ENCODE measurements around the gene APOBEC3A. TPM values are rescaled to one million over a fixed set of nuclear protein-coding genes. Genes with fewer than 3 reads are reported as not detected.
"Not testable (repeated sequence)": the region's sequence is repeated elsewhere in the genome, so short reads cannot be mapped to it uniquely, and the experiment has no call there.

The APOBEC3A gene
- total and polyA plus RNA-seq, 4 experiments from 2014 or later: not detected

DNA sequence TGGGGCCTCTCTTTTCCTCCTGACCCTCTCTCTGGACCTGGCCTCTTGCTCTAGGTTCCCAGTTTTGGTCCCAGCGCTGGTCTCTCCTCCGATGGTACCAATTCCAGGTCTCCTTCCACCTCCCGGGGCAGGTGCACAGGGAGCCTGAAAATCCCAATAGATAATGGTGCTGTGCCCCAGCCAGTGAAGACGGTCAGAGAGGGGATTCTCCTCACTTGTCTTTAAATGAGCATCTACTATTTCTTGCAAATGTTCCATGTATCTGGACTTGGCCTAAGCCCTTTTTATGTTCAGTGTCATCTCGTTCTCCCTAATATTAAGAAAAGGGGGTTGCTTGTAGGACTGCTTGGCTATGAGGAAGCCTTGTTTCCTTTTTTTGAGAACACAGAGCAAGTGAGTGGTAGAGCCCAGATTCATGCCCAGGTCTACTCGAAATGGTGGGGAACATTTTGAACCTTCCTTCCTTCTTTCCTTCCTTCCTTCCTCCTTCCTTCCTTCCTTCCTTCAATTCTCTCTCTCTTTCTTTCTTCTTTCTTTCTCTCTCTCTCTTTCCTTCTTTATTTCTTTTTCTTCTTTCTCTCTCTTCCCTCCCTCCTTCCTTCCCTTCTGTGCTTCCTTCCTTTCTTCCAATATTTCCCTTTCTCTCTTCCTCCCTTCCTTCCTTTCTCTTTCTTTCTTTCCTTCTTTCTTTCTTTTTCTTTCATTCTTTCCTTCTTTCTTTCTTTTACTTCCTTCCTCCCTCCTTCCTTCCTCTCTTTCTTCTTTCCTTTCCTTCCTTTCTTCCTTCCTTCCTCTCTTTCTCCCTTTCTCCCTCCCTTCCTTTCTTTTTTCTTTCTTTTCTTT lies 620 bp downstream of the APOBEC3A start:
- Mint-ChIP-seq H3K4me3 (no peak overlapping the region), H3K4me1 (peaks cover 4 to 16% (median 10%) of the 10 kb centered on the region in 4 donors), H3K36me3 (no peaks in the 10 kb centered on the region), H3K9me3 (no peaks in the 10 kb centered on the region), H3K27ac (peak overlapping the region in 4 of 7 donors; percentile 47 to 65 (median 58)), H3K27me3 (no peaks in the 10 kb centered on the region)
- ChIA-PET CTCF (ENCODE audit: partially characterized antibody) (no interaction called here), POLR2A (ENCODE audit: partially characterized antibody) (no interaction called here)
- H3K4me1 ChIP-seq (ENCODE audit: insufficient read depth, low read length): peaks cover 9% of the 10 kb centered on the region
- no peak overlapping the region for H3K27ac ChIP-seq (ENCODE audit: low read depth, low read length)
- no peaks in the 10 kb centered on the region for H3K36me3 ChIP-seq (ENCODE audit: insufficient read depth, low read length)
- H3K27me3 ChIP-seq (ENCODE audit: insufficient read depth, low read length): no peaks in the 10 kb centered on the region
- H3K9me3 ChIP-seq (ENCODE audit: control insufficient read depth in 1 of 2, low read length in 2 of 2): no peaks in the 10 kb centered on the region
- DNase-seq: no peak
- intact Hi-C loops (cut with micrococcal nuclease): no loop called here
- H3K4me3 ChIP-seq (ENCODE audit: low read length in 2 of 2): no peak overlapping the region

DNA sequence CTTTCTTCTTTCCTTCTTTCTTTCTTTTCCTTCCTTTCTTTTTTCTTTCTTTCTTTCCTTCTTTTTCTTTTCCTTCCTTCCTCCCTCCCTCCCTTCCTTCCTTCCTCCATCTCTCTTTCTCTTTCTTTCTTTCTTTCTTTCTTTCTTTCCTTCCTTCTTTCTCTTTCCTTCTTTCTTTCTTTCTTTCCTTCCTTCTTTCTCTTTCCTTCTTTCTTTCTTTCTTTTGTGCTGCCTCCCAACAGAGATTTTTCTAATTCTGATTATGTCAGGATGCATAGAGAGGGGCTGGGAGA lies 1.2 kb downstream of the APOBEC3A start:
- H3K27me3 Mint-ChIP-seq; H3K4me3 ChIP-seq (ENCODE audit: low read length in 2 of 2); POLR2A ChIA-PET (ENCODE audit: partially characterized antibody); H3K36me3 Mint-ChIP-seq; H3K27me3 ChIP-seq (ENCODE audit: insufficient read depth, low read length); H3K4me3 Mint-ChIP-seq; H3K36me3 ChIP-seq (ENCODE audit: insufficient read depth, low read length); DNase-seq; CTCF ChIA-PET (ENCODE audit: partially characterized antibody); H3K9me3 Mint-ChIP-seq; intact Hi-C loops (cut with micrococcal nuclease); H3K9me3 ChIP-seq (ENCODE audit: control insufficient read depth in 1 of 2, low read length in 2 of 2); H3K4me1 ChIP-seq (ENCODE audit: insufficient read depth, low read length); H3K27ac ChIP-seq (ENCODE audit: low read depth, low read length): not testable (repeated sequence)
- peak overlapping the region in 2 of 7 donors; percentile 42 to 68 for H3K27ac Mint-ChIP-seq
- peaks cover 4 to 15% (median 10%) of the 10 kb centered on the region in 4 donors for H3K4me1 Mint-ChIP-seq

DNA sequence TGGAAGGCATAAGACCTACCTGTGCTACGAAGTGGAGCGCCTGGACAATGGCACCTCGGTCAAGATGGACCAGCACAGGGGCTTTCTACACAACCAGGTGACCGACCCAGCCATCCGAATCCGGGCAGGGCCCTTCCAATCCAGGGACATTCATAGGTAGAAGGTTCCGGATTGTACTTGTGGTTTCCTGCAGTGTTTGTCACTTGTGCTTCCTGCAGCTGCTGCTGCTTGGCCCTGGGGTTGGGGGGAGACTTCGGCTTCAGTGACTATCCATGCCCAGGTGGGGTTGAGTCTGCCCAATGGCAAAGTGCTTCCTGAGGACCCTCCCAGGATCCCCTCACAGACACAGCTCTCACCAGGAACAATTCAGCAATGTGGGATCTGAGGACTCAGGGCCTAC lies 2.2 kb downstream of the APOBEC3A start:
- Histone ChIP-seq H3K36me3 (ENCODE audit: insufficient read depth, low read length) (no peaks in the 10 kb centered on the region), H3K9me3 (ENCODE audit: control insufficient read depth in 1 of 2, low read length in 2 of 2) (no peaks in the 10 kb centered on the region), H3K4me1 (ENCODE audit: insufficient read depth, low read length) (no peaks in the 10 kb centered on the region), H3K27ac (ENCODE audit: low read depth, low read length) (no peak overlapping the region), H3K4me3 (ENCODE audit: low read length in 2 of 2) (no peak overlapping the region), H3K27me3 (ENCODE audit: insufficient read depth, low read length) (no peaks in the 10 kb centered on the region)
- CTCF ChIA-PET (ENCODE audit: partially characterized antibody): no interaction called here
- peak overlapping the region in 1 of 8 donors; percentile 25 for H3K4me3 Mint-ChIP-seq
- peaks cover 2 to 3% of the 10 kb centered on the region in 2 donors for H3K27me3 Mint-ChIP-seq
- H3K9me3 Mint-ChIP-seq: peaks cover 0 to 2% (median 0%) of the 10 kb centered on the region in 8 donors
- intact Hi-C loops (cut with micrococcal nuclease): no loop called here
- POLR2A ChIA-PET (ENCODE audit: partially characterized antibody): no interaction called here
- no peaks in the 10 kb centered on the region for H3K36me3 Mint-ChIP-seq
- DNase-seq: no peak
- no peak overlapping the region for H3K27ac Mint-ChIP-seq
- H3K4me1 Mint-ChIP-seq: peaks cover 0 to 9% (median 5%) of the 10 kb centered on the region in 4 donors

DNA sequence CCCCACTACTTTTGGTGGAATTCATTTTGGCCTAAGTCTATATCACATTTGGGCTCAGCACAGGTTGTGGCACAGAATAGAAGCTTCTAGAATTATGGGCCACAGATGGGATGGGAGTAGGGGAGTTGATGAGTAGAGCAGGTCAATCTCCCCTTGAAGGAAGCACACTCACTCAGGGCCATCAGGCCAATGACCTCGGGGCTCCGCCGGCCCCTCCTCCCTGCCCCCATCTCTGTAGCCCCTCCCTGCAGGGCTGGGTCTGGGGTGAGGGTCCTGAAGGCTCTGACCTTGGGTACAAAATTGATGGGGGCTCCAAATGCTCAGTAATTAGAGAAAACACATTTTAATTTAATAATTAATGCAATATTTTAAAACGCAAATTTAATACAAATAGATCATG lies 3.3 kb downstream of the APOBEC3A start:
- H3K4me3 Mint-ChIP-seq; H3K36me3 ChIP-seq (ENCODE audit: insufficient read depth, low read length); H3K27ac ChIP-seq (ENCODE audit: low read depth, low read length); H3K36me3 Mint-ChIP-seq; H3K9me3 Mint-ChIP-seq; DNase-seq; POLR2A ChIA-PET (ENCODE audit: partially characterized antibody); H3K4me3 ChIP-seq (ENCODE audit: low read length in 2 of 2); intact Hi-C loops (cut with micrococcal nuclease); H3K4me1 Mint-ChIP-seq; H3K27me3 Mint-ChIP-seq; CTCF ChIA-PET (ENCODE audit: partially characterized antibody); H3K27me3 ChIP-seq (ENCODE audit: insufficient read depth, low read length); H3K4me1 ChIP-seq (ENCODE audit: insufficient read depth, low read length); H3K27ac Mint-ChIP-seq; H3K9me3 ChIP-seq (ENCODE audit: control insufficient read depth in 1 of 2, low read length in 2 of 2): not testable (repeated sequence)

DNA sequence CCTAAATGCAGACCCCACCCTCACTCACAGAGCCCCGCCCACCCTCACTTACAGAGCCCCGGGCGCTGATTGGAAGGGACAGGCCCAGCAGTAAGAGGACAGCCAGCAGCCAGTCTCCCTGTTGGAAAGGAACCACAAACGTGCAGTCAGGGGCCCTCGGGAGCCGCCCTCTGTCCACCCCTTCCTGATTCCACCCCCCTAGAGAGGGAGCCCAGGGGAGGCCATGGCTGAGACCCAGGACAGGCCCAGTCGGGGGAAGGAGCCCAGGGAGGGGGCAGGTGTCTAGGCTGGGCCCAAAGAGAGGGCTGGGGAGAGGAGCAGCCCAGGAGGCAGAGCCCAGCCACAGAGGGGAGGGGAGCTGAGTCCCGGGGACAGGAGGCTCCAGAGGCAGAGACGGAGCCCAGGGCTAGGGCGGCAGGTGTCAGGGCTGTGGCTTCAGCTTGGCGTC lies 5.9 kb downstream of the APOBEC3A start:
- POLR2A ChIA-PET (ENCODE audit: partially characterized antibody); H3K9me3 Mint-ChIP-seq; H3K4me1 Mint-ChIP-seq; H3K36me3 ChIP-seq (ENCODE audit: insufficient read depth, low read length); H3K27me3 Mint-ChIP-seq; H3K4me3 ChIP-seq (ENCODE audit: low read length in 2 of 2); H3K27me3 ChIP-seq (ENCODE audit: insufficient read depth, low read length); H3K4me3 Mint-ChIP-seq; H3K27ac ChIP-seq (ENCODE audit: low read depth, low read length); intact Hi-C loops (cut with micrococcal nuclease); H3K27ac Mint-ChIP-seq; H3K36me3 Mint-ChIP-seq; H3K9me3 ChIP-seq (ENCODE audit: control insufficient read depth in 1 of 2, low read length in 2 of 2); H3K4me1 ChIP-seq (ENCODE audit: insufficient read depth, low read length); CTCF ChIA-PET (ENCODE audit: partially characterized antibody); DNase-seq: not testable (repeated sequence)

DNA sequence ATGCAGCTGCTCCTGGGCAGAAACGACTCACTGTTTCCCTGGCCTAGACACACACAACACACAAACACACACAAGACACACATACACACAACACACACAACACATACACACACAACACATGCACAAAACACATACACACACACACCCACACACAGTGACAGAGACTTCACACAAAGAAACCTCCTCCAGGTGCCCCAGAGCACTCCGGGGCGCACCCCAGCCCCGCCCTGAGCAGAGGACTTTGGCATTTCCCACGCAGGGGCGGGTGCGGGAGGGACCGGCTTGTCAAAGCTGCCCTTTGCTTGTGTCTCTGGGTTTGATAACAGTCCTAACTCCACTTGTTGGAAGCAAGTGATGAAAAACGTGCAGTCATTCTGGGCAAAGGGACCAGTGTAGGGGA lies 6.5 kb downstream of the APOBEC3A start:
- H3K36me3 Mint-ChIP-seq: no peaks in the 10 kb centered on the region
- Histone ChIP-seq H3K27me3 (ENCODE audit: insufficient read depth, low read length) (no peaks in the 10 kb centered on the region), H3K27ac (ENCODE audit: low read depth, low read length) (no peak overlapping the region), H3K9me3 (ENCODE audit: control insufficient read depth in 1 of 2, low read length in 2 of 2) (no peaks in the 10 kb centered on the region), H3K36me3 (ENCODE audit: insufficient read depth, low read length) (no peaks in the 10 kb centered on the region), H3K4me3 (ENCODE audit: low read length in 2 of 2) (no peak overlapping the region), H3K4me1 (ENCODE audit: insufficient read depth, low read length) (no peaks in the 10 kb centered on the region)
- intact Hi-C loops (cut with micrococcal nuclease): no loop called here
- no peak for DNase-seq
- H3K4me1 Mint-ChIP-seq: peaks cover 0 to 9% (median 5%) of the 10 kb centered on the region in 4 donors
- ChIA-PET POLR2A (ENCODE audit: partially characterized antibody) (no interaction called here), CTCF (ENCODE audit: partially characterized antibody) (no interaction called here)
- no peak overlapping the region for H3K4me3 Mint-ChIP-seq
- peak overlapping the region in 2 of 7 donors; percentile 34 to 76 for H3K27ac Mint-ChIP-seq
- H3K9me3 Mint-ChIP-seq: peaks cover 0 to 2% (median 0%) of the 10 kb centered on the region in 8 donors
- peaks cover 3 to 4% of the 10 kb centered on the region in 2 donors for H3K27me3 Mint-ChIP-seq

DNA sequence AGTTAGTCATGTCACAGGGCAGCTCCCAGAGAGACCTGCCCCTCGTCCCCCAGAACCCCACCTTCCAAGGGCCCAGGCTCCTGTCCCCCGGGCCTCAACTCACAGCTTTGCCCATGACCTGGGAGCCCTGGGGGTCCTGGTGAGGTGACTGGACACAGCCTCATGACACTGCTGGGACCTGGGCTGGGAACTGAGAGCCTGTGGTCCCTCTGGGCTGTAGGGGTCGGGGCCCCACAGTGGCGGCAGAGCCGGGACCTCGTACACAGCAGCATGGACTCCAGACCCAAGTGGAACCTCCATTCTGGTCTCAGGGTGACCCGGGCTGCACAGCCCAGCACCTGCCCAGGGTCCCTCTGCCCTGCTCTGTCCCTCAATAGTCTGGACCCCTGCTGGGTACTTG lies 6.9 kb downstream of the APOBEC3A start:
- ChIA-PET POLR2A (ENCODE audit: partially characterized antibody) (no interaction called here), CTCF (ENCODE audit: partially characterized antibody) (no interaction called here)
- no peak overlapping the region for H3K27ac ChIP-seq (ENCODE audit: low read depth, low read length)
- Mint-ChIP-seq H3K27ac (peak overlapping the region in 1 of 7 donors; percentile 34), H3K4me1 (peaks cover 0 to 6% (median 4%) of the 10 kb centered on the region in 4 donors), H3K9me3 (peaks cover 0 to 2% (median 0%) of the 10 kb centered on the region in 8 donors), H3K4me3 (no peak overlapping the region), H3K36me3 (no peaks in the 10 kb centered on the region), H3K27me3 (peaks cover 3 to 4% of the 10 kb centered on the region in 2 donors)
- no peaks in the 10 kb centered on the region for H3K27me3 ChIP-seq (ENCODE audit: insufficient read depth, low read length)
- no peaks in the 10 kb centered on the region for H3K9me3 ChIP-seq (ENCODE audit: control insufficient read depth in 1 of 2, low read length in 2 of 2)
- H3K4me3 ChIP-seq (ENCODE audit: low read length in 2 of 2): no peak overlapping the region
- no peaks in the 10 kb centered on the region for H3K4me1 ChIP-seq (ENCODE audit: insufficient read depth, low read length)
- intact Hi-C loops (cut with micrococcal nuclease): no loop called here
- no peak for DNase-seq
- no peaks in the 10 kb centered on the region for H3K36me3 ChIP-seq (ENCODE audit: insufficient read depth, low read length)

All from CD4-positive, alpha-beta memory T cell (primary cell).